Cardiac fibroblast (primary cell): ENCODE results near the gene PEAK1.

Source experiments
- DNase-seq, 2 donors: peaks; one replicate each; pipeline versions ENCODE4 v3.0.0 to v3.0.0-alpha.2; 2010; ENCODE audit warnings: low read depth in 2 of 2
- H3K4me3 ChIP-seq, 2 donors: replicated peaks in 1 of 2; 1 replicate in 1 of 2; 2 replicates in 1 of 2; pipeline ENCODE4 v1.5.1; 2011; ENCODE audit warnings: low read depth in 2 of 2, low read length in 2 of 2, mild to moderate bottlenecking in 2 of 2, moderate library complexity in 1 of 2
- TF ChIP-seq, protein P1 (sequence below): IDR thresholded peaks from one replicate; pipeline ENCODE4 v1.5.1; 2011; ENCODE audit warnings: low read depth, mild to moderate bottlenecking, low read length, inconsistent platforms

The PEAK1 gene

DNA sequence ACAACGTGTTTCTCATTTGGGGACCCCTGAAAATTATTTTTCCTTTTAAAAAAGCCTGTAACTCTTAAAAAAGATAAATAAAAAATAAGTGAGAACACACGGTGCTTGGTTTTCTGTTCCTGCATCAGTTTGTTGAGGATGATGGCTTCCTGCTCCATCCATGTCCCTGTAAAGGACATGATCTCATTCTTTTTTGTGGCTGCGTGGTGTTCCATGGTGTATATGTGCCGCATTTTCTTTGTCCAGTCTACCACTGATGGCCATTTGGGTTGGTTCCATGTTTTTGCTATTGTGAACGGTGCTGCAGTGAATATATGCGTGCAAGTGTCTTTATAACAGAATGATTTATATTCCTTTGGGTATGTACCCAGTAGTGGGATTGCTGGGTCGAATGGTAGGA, 351.3 kb downstream of the PEAK1 start:
- H3K4me3 ChIP-seq, result no peak overlapping the region
- DNase-seq, result no peak
- TF ChIP-seq, protein P1, sequence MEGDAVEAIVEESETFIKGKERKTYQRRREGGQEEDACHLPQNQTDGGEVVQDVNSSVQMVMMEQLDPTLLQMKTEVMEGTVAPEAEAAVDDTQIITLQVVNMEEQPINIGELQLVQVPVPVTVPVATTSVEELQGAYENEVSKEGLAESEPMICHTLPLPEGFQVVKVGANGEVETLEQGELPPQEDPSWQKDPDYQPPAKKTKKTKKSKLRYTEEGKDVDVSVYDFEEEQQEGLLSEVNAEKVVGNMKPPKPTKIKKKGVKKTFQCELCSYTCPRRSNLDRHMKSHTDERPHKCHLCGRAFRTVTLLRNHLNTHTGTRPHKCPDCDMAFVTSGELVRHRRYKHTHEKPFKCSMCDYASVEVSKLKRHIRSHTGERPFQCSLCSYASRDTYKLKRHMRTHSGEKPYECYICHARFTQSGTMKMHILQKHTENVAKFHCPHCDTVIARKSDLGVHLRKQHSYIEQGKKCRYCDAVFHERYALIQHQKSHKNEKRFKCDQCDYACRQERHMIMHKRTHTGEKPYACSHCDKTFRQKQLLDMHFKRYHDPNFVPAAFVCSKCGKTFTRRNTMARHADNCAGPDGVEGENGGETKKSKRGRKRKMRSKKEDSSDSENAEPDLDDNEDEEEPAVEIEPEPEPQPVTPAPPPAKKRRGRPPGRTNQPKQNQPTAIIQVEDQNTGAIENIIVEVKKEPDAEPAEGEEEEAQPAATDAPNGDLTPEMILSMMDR, result no peak

DNA sequence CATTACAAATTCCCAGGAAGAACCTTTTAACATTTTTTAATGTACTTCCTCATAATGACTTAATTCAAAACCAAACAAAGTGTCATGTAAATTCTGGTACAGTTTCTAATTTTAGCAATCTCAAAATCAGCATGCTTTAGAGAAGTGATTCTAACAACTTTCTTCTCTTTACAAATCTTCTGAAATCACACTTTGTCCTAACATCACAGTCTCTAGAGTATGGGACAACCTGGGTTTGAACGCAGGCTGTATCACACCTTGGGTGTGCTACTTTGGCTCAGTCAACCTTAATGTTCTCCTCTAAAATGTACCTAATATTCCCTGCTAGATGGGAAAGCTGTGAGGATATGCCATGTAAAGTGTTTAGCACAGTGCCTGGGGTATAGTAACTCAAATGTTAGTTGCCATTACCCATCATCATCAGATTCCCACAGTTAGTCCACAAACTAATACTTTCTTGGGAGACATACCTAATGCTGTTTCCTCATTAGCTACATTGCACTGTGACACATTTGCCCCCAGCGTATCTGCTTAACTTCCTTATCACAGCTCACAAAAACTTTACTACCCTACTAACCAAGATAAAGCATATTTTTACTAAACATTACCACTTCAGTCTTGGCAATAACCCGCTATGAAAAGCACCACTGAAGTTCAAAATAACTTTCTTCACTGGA, 352.1 kb downstream of the PEAK1 start:
- H3K4me3 ChIP-seq, result no peak overlapping the region
- DNase-seq, result no peak
- TF ChIP-seq, protein P1, result no peak

DNA sequence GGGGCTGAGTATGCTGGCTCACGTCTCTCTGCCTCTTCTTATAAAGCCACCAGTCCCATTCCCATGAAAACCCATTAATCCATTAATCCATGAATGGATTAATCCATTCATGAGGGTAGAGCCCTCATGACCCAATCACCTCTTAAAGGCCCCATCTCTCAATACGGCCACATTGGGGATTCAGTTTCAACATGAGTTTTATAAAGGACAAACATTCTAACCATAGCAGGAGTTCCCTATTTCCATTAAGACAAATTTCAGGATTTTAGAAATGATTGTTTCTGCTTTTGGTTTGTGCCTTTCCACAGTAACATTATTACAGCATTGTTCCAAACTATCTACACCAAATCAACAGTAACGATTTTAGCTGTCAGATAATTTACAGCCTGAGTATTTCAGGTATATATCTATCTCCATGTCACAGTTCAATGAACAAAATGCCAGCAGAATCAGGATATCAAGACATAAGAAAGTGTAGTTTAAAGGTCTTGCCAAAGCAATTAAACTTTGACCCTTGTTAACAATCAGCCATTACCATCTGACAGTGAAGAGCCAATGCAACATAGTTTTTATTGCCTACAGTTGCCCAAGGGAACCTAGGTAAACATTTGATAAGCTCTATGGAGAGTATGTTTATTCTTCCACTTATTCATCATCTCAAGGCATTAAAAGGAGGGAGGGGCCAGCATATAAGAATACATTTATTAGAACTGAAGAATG, 352.8 kb downstream of the PEAK1 start:
- TF ChIP-seq, protein P1, result no peak
- H3K4me3 ChIP-seq, result no peak overlapping the region
- peak in 1 of 2 donors; percentile 34 for DNase-seq

- TF ChIP-seq, protein P1, result no peak
- H3K4me3 ChIP-seq, result no peak overlapping the region
- peak; percentile 25 to 78 for DNase-seq
These were observed 355.2 kb downstream of the PEAK1 start for GRCh38 chr15:77064539-77065308.

DNA sequence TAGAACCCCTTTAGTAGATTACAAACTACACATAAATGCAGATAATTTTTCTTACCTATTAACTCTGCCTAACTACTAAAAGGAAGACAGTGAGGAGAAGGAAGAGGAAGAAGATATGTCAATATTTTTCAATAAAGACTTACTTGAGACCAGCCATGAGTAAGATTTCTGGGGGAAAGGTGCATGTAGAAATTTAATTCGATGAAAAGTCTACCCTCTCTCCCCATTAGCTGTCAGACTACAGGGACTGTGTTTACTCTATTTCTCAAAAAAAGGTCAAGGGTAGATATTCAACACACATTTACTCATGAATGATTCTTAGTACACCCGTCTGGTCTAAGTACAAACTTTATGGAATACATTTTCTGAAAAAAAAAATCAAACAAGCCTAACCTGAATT, 355.8 kb downstream of the PEAK1 start:
- H3K4me3 ChIP-seq, result no peak overlapping the region
- no peak for DNase-seq
- TF ChIP-seq, protein P1, result no peak

DNA sequence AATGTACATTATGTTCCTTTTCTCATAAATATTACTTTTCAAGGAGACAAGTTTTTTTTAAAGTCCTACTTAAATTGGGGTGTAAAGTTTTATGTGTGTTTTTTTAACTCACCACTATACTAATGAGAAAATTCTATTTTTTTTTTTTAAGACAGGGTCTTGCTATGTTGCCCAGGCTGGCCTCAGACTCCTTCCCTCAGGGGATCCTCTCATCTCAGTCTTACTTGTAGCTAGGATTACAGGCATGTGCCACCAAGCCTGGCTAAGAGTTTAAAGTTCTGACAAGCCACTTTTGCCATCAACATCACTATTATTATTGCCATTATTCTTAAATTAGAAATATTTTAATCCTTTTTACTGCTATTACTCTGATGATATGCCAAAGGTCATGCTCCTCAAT, 356.7 kb downstream of the PEAK1 start:
- TF ChIP-seq, protein P1, result no peak
- H3K4me3 ChIP-seq, result no peak overlapping the region
- DNase-seq, result no peak
